ENCODE results near the gene NEDD8.

The NEDD8 gene

DNA sequence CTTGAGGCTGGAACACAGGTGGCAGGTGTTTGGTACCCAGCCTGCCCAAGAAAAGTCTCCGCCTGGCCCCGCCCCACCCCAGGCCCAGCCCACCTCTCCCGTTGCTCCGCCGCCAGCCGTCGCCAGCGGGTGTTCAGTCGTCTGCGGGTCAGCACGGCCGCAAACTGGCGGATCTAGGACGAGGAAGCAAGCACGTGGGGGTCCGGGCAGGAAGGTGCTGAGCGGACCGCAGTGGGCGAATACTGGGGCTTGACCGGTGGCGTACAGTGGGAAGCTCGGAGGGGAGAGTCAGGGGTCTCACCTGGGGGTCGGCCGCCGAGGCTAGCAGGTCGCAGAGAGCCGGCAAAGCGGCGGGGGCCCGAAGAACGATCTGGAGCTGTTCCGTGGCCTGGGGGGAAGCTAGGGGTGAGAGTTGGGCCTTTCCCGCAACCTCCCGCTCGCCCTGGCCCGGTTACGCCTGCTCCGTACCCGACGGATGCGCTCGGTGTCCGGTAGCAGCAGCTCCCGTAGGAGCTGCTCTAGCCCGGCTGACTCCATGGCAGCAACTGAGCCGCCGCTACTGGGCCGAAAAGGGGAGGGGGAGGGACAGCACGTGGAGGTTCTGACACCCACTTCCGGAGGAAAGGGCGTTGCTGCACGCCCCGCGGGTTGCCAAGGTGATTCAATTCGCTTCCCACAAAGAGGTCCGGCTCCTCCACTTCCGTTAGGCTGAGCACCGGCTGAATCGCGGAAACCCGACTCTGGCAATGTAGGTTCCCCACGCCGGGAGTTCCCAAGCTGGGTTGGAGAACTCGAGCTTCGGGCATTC is 43.7 kb downstream of the NEDD8 start, which contains the start of gene IPO4 (continued):
- no peak for TF ChIP-seq ZNF292 (tag by site-specific recombination; IDR thresholded peaks at IDR 0.05; ENCODE audit: borderline replicate concordance, low read depth)
- TF ChIP-seq ZNF610 (tag by site-specific recombination; IDR thresholded peaks at IDR 0.05; ENCODE audit: borderline replicate concordance), result peak; percentile 83; the same call in 1 of the 2 replicates
- no peak for TF ChIP-seq ZNF223 (tag by site-specific recombination; IDR thresholded peaks at IDR 0.05)
- TF ChIP-seq ZNF133 (tag by site-specific recombination; IDR thresholded peaks at IDR 0.05), result no peak
- TF ChIP-seq ZNF747 (tag by site-specific recombination; IDR thresholded peaks at IDR 0.05), result no peak
- peak; percentile 79 for TF ChIP-seq ZEB2 (tag by site-specific recombination; IDR thresholded peaks at IDR 0.05)
- TF ChIP-seq, protein P1, sequence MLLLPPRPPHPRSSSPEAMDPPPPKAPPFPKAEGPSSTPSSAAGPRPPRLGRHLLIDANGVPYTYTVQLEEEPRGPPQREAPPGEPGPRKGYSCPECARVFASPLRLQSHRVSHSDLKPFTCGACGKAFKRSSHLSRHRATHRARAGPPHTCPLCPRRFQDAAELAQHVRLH (tag by site-specific recombination; IDR thresholded peaks at IDR 0.05), result no peak; the same call in none of the 2 replicates
- TF ChIP-seq ZNF670 (tag by site-specific recombination; IDR thresholded peaks at IDR 0.05; ENCODE audit: low read depth), result no peak
- no peak; the same call in 1 of the 2 replicates for TF ChIP-seq GLI2 (tag by site-specific recombination; IDR thresholded peaks at IDR 0.05; ENCODE audit: borderline replicate concordance, low read depth)
- TF ChIP-seq, protein P2, sequence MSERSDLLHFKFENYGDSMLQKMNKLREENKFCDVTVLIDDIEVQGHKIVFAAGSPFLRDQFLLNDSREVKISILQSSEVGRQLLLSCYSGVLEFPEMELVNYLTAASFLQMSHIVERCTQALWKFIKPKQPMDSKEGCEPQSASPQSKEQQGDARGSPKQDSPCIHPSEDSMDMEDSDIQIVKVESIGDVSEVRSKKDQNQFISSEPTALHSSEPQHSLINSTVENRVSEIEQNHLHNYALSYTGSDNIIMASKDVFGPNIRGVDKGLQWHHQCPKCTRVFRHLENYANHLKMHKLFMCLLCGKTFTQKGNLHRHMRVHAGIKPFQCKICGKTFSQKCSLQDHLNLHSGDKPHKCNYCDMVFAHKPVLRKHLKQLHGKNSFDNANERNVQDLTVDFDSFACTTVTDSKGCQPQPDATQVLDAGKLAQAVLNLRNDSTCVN (tag by site-specific recombination; optimal IDR thresholded peaks at IDR 0.05), result peak; percentile 46
- TF ChIP-seq ZNF843 (tag by site-specific recombination; IDR thresholded peaks at IDR 0.05), result peak; percentile 70
- TF ChIP-seq ZNF112 (tag by site-specific recombination; IDR thresholded peaks at IDR 0.05), result no peak
- TF ChIP-seq ZNF2 (tag by site-specific recombination; IDR thresholded peaks at IDR 0.05), result peak; percentile 91
- no peak; the same call in 1 of the 2 replicates for TF ChIP-seq ZNF449 (tag by site-specific recombination; IDR thresholded peaks at IDR 0.05)
- TF ChIP-seq, protein P3, sequence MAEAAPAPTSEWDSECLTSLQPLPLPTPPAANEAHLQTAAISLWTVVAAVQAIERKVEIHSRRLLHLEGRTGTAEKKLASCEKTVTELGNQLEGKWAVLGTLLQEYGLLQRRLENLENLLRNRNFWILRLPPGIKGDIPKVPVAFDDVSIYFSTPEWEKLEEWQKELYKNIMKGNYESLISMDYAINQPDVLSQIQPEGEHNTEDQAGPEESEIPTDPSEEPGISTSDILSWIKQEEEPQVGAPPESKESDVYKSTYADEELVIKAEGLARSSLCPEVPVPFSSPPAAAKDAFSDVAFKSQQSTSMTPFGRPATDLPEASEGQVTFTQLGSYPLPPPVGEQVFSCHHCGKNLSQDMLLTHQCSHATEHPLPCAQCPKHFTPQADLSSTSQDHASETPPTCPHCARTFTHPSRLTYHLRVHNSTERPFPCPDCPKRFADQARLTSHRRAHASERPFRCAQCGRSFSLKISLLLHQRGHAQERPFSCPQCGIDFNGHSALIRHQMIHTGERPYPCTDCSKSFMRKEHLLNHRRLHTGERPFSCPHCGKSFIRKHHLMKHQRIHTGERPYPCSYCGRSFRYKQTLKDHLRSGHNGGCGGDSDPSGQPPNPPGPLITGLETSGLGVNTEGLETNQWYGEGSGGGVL (tag by site-specific recombination; IDR thresholded peaks at IDR 0.05), result no peak
- TF ChIP-seq ZNF302 (tag by site-specific recombination; IDR thresholded peaks at IDR 0.05; ENCODE audit: low read depth), result no peak
- peak; percentile 90 for TF ChIP-seq SP3 (tag by site-specific recombination; IDR thresholded peaks at IDR 0.05)
- peak; percentile 93 for TF ChIP-seq ZNF24 (tag by site-specific recombination; IDR thresholded peaks at IDR 0.05)
- TF ChIP-seq, protein P4, sequence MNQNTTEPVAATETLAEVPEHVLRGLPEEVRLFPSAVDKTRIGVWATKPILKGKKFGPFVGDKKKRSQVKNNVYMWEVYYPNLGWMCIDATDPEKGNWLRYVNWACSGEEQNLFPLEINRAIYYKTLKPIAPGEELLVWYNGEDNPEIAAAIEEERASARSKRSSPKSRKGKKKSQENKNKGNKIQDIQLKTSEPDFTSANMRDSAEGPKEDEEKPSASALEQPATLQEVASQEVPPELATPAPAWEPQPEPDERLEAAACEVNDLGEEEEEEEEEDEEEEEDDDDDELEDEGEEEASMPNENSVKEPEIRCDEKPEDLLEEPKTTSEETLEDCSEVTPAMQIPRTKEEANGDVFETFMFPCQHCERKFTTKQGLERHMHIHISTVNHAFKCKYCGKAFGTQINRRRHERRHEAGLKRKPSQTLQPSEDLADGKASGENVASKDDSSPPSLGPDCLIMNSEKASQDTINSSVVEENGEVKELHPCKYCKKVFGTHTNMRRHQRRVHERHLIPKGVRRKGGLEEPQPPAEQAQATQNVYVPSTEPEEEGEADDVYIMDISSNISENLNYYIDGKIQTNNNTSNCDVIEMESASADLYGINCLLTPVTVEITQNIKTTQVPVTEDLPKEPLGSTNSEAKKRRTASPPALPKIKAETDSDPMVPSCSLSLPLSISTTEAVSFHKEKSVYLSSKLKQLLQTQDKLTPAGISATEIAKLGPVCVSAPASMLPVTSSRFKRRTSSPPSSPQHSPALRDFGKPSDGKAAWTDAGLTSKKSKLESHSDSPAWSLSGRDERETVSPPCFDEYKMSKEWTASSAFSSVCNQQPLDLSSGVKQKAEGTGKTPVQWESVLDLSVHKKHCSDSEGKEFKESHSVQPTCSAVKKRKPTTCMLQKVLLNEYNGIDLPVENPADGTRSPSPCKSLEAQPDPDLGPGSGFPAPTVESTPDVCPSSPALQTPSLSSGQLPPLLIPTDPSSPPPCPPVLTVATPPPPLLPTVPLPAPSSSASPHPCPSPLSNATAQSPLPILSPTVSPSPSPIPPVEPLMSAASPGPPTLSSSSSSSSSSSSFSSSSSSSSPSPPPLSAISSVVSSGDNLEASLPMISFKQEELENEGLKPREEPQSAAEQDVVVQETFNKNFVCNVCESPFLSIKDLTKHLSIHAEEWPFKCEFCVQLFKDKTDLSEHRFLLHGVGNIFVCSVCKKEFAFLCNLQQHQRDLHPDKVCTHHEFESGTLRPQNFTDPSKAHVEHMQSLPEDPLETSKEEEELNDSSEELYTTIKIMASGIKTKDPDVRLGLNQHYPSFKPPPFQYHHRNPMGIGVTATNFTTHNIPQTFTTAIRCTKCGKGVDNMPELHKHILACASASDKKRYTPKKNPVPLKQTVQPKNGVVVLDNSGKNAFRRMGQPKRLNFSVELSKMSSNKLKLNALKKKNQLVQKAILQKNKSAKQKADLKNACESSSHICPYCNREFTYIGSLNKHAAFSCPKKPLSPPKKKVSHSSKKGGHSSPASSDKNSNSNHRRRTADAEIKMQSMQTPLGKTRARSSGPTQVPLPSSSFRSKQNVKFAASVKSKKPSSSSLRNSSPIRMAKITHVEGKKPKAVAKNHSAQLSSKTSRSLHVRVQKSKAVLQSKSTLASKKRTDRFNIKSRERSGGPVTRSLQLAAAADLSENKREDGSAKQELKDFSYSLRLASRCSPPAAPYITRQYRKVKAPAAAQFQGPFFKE (tag by site-specific recombination; IDR thresholded peaks at IDR 0.05; ENCODE audit: borderline replicate concordance), result no peak
- TF ChIP-seq PRDM10 (tag by site-specific recombination; IDR thresholded peaks at IDR 0.05), result peak; percentile 45; the same call in 1 of the 2 replicates
- TF ChIP-seq, protein P5, sequence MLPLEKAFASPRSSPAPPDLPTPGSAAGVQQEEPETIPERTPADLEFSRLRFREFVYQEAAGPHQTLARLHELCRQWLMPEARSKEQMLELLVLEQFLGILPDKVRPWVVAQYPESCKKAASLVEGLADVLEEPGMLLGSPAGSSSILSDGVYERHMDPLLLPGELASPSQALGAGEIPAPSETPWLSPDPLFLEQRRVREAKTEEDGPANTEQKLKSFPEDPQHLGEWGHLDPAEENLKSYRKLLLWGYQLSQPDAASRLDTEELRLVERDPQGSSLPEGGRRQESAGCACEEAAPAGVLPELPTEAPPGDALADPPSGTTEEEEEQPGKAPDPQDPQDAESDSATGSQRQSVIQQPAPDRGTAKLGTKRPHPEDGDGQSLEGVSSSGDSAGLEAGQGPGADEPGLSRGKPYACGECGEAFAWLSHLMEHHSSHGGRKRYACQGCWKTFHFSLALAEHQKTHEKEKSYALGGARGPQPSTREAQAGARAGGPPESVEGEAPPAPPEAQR (tag by site-specific recombination; IDR thresholded peaks at IDR 0.05), result 0 out of 2 replicates have a peak, but pooled peaks have one; percentile 83
- no peak for TF ChIP-seq ZNF624 (tag by site-specific recombination; IDR thresholded peaks at IDR 0.05)

Measured in HEK293 (cell line).